ENCODE measurements around the gene DDR1. TPM values are rescaled to one million over a fixed set of nuclear protein-coding genes. Genes with fewer than 3 reads are reported as not detected.
A peak's percentile ranks its signal among the peaks of the same experiment; 100 is the strongest.

DDR1 gene
- total and polyA plus RNA-seq, 12 donors: 7.3 to 49.2 (median 23.3) TPM

GRCh38 chr6:30885481-30885998 is 1.2 kb downstream of the DDR1 start:
- H3K9me3 ChIP-seq: no peaks in the 10 kb centered on the region
- H3K36me3 ChIP-seq: peaks cover 0 to 18% (median 0%) of the 10 kb centered on the region in 9 donors
- H3K27ac ChIP-seq: peak overlapping the region in 7 of 10 donors; percentile 19 to 90 (median 85)
- H3K4me3 ChIP-seq: peak overlapping the region in 9 of 10 donors; percentile 53 to 96 (median 74)
- peak in 4 of 8 donors; percentile 16 to 27 (median 20) for ATAC-seq
- 25 to 40% methylated on average over 7 of the region's 7 CpGs for WGBS, 2 donors
- peaks cover 13 to 67% (median 36%) of the 10 kb centered on the region in 9 donors for H3K4me1 ChIP-seq
- TF ChIP-seq CTCF (IDR thresholded peaks at IDR 0.05): no peak
- no peak for DNase-seq
- H3K27me3 ChIP-seq: peaks cover 0 to 22% (median 0%) of the 10 kb centered on the region in 7 donors
- intact Hi-C loops (cut with DNase I): loop anchor here in 4 of 10 donors (1.0 to 10.0 kb wide), 4 partner anchors 23 to 201 kb away; partner anchors contain the start of genes FLOT1 (in 1 of the 4), GTF2H4 (in 1 of the 4), IER3 (in 1 of the 4) and PPP1R18 (in 1 of the 4)

GRCh38 chr6:30885999-30886896 is 1.9 kb downstream of the DDR1 start:
- peaks cover 0 to 25% (median 0%) of the 10 kb centered on the region in 9 donors for H3K36me3 ChIP-seq
- intact Hi-C loops (cut with DNase I): loop anchor here in 4 of 10 donors (1.0 to 10.0 kb wide), 4 partner anchors 22 to 201 kb away; partner anchors contain the start of genes FLOT1 (in 1 of the 4), GTF2H4 (in 1 of the 4), IER3 (in 1 of the 4) and PPP1R18 (in 1 of the 4)
- peaks cover 13 to 69% (median 36%) of the 10 kb centered on the region in 9 donors for H3K4me1 ChIP-seq
- H3K27me3 ChIP-seq: peaks cover 0 to 22% (median 0%) of the 10 kb centered on the region in 7 donors
- peak in 6 of 8 donors; percentile 45 to 71 (median 58) for ATAC-seq
- no peaks in the 10 kb centered on the region for H3K9me3 ChIP-seq
- DNase-seq: peak in 1 of 2 donors; percentile 46
- 19 to 29% methylated on average over 18 of the region's 18 CpGs for WGBS, 2 donors
- H3K27ac ChIP-seq: peak overlapping the region in 7 of 10 donors; percentile 43 to 90 (median 85)
- peak overlapping the region in 9 of 10 donors; percentile 9 to 96 (median 74) for H3K4me3 ChIP-seq
- no peak for TF ChIP-seq CTCF (IDR thresholded peaks at IDR 0.05)

- Histone ChIP-seq H3K9me3 (no peaks in the 10 kb centered on the region), H3K4me1 (peaks cover 13 to 66% (median 36%) of the 10 kb centered on the region in 9 donors), H3K27me3 (peaks cover 0 to 22% (median 0%) of the 10 kb centered on the region in 7 donors), H3K36me3 (peaks cover 0 to 28% (median 0%) of the 10 kb centered on the region in 9 donors), H3K4me3 (no peak overlapping the region), H3K27ac (peak overlapping the region in 4 of 10 donors; percentile 43 to 90 (median 87))
- intact Hi-C loops (cut with DNase I): loop anchor here in 3 of 10 donors (5.0 to 10.0 kb wide), 3 partner anchors 145 to 202 kb away; partner anchors contain the start of genes FLOT1 (in 1 of the 3), IER3 (in 1 of the 3) and PPP1R18 (in 1 of the 3)
- no peak for TF ChIP-seq CTCF (IDR thresholded peaks at IDR 0.05)
- no peak for DNase-seq
- ATAC-seq: no peak
Measured at GRCh38 chr6:30886897-30887255, 2.6 kb downstream of the DDR1 start.

All from heart right ventricle (tissue), 16 donors.